C4-2B (cell line): Measurements from ENCODE around the gene S100A7.

Experiments used
- ZFX ChIP-seq: fragments of 450-650 bp; IDR thresholded peaks from 2 replicates; pipeline ENCODE4 v1.6.1; 2017
- TF ChIP-seq, protein P1 (sequence below): fragments of 450-650 bp; conservative IDR thresholded peaks from 2 replicates; pipeline ENCODE4 v1.5.1; 2017; ENCODE audit warnings: mild to moderate bottlenecking

DNA sequence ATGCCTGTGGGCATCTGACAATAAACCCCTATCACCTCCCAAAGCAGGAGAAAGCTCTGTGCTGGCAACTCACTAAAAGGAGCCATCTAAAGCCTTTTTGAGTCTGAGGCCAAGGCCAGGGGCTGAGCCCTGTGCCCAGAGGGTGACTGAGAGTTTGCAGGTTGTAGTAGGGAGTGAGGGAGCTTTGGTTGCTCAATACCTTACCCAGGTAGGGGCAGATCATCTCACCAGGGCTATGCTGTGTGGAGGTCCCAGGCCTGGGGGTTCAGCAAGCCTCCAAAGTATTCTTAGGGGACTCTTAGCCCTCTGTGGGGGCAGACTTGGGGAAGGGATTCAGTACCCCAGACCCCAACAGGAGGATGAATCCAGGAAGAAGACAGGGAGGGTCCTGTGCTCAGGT is 21.2 kb downstream of the S100A7 start:
- TF ChIP-seq, protein P1, sequence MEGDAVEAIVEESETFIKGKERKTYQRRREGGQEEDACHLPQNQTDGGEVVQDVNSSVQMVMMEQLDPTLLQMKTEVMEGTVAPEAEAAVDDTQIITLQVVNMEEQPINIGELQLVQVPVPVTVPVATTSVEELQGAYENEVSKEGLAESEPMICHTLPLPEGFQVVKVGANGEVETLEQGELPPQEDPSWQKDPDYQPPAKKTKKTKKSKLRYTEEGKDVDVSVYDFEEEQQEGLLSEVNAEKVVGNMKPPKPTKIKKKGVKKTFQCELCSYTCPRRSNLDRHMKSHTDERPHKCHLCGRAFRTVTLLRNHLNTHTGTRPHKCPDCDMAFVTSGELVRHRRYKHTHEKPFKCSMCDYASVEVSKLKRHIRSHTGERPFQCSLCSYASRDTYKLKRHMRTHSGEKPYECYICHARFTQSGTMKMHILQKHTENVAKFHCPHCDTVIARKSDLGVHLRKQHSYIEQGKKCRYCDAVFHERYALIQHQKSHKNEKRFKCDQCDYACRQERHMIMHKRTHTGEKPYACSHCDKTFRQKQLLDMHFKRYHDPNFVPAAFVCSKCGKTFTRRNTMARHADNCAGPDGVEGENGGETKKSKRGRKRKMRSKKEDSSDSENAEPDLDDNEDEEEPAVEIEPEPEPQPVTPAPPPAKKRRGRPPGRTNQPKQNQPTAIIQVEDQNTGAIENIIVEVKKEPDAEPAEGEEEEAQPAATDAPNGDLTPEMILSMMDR = no peak
- TF ChIP-seq ZFX = no peak
